Trophoblast cell (in vitro differentiated cells and primary cell): ENCODE results near the gene NRXN3.

ENCODE experiments used
- DNase-seq, 2 donors: peaks; one replicate each; pipeline ENCODE4 v3.0.0-alpha.2; 2016
- H2AFZ ChIP-seq: 2 replicates; pipeline ENCODE4 v1.6.1; 2013; ENCODE audit warnings: low read length, moderate library complexity, mild to moderate bottlenecking; ENCODE audit not compliant: insufficient read depth, poor library complexity
- H2AK5ac ChIP-seq: 2 replicates; pipeline ENCODE4 v1.6.1; 2013; ENCODE audit warnings: mild to moderate bottlenecking, low read length
- H2BK120ac ChIP-seq: 2 replicates; pipeline ENCODE4 v1.6.1; 2013; ENCODE audit warnings: low read length, mild to moderate bottlenecking, moderate library complexity; ENCODE audit not compliant: insufficient read depth, poor library complexity
- H2BK12ac ChIP-seq: 2 replicates; pipeline ENCODE4 v1.6.1; 2013; ENCODE audit warnings: mild to moderate bottlenecking, low read length, moderate library complexity
- H2BK5ac ChIP-seq: 2 replicates; pipeline ENCODE4 v1.6.1; 2013; ENCODE audit warnings: low read length, low read depth, moderate library complexity, mild to moderate bottlenecking; ENCODE audit not compliant: poor library complexity
- H3K14ac ChIP-seq: 2 replicates; pipeline ENCODE4 v1.6.1; 2013; ENCODE audit warnings: mild to moderate bottlenecking, low read length
- H3K18ac ChIP-seq: 2 replicates; pipeline ENCODE4 v1.6.1; 2013; ENCODE audit warnings: mild to moderate bottlenecking, low read length
- H3K23ac ChIP-seq: 2 replicates; pipeline ENCODE4 v1.6.1; 2013; ENCODE audit warnings: low read length
- H3K27ac ChIP-seq: 2 replicates; pipeline ENCODE4 v1.5.1; 2013; ENCODE audit warnings: low read depth, mild to moderate bottlenecking, inconsistent platforms, low read length, moderate library complexity
- H3K27me3 ChIP-seq: 2 replicates; pipeline ENCODE4 v1.6.1; 2013; ENCODE audit warnings: inconsistent platforms, mild to moderate bottlenecking, low read length, moderate library complexity; ENCODE audit not compliant: insufficient read depth
- H3K36me3 ChIP-seq, 2 experiments: 1 replicate in 1 of 2; 2 replicates in 1 of 2; pipeline ENCODE4 v1.6.1; 2013; ENCODE audit warnings: low read length in 2 of 2, mild to moderate bottlenecking in 2 of 2, moderate library complexity in 1 of 2; ENCODE audit not compliant: insufficient read depth in 2 of 2, control insufficient read depth in 1 of 2
- H3K4ac ChIP-seq: 2 replicates; pipeline ENCODE4 v1.6.1; 2013; ENCODE audit warnings: low read depth, mild to moderate bottlenecking, low read length, moderate library complexity
- H3K4me1 ChIP-seq, 2 experiments: 1 replicate in 1 of 2; 2 replicates in 1 of 2; pipeline ENCODE4 v1.6.1; 2013; ENCODE audit warnings: low read length in 2 of 2, mild to moderate bottlenecking in 2 of 2, moderate library complexity in 1 of 2; ENCODE audit not compliant: insufficient read depth in 2 of 2, control insufficient read depth in 1 of 2
- H3K4me2 ChIP-seq: 2 replicates; pipeline ENCODE4 v1.6.1; 2013; ENCODE audit warnings: inconsistent platforms, mild to moderate bottlenecking, low read length, moderate library complexity
- H3K4me3 ChIP-seq: 2 replicates; pipeline ENCODE4 v1.5.1; 2013; ENCODE audit warnings: mild to moderate bottlenecking, low read depth, low read length, inconsistent platforms
- H3K79me1 ChIP-seq: one replicate; pipeline ENCODE4 v1.6.1; 2013; ENCODE audit warnings: low read length
- H3K79me2 ChIP-seq: 2 replicates; pipeline ENCODE4 v1.6.1; 2013; ENCODE audit warnings: low read length, mild to moderate bottlenecking; ENCODE audit not compliant: control insufficient read depth, insufficient read depth, poor library complexity
- H3K9ac ChIP-seq: 2 replicates; pipeline ENCODE4 v1.6.1; 2013; ENCODE audit warnings: mild to moderate bottlenecking, low read length
- H3K9me3 ChIP-seq: 2 replicates; pipeline ENCODE4 v1.6.1; 2013; ENCODE audit warnings: low read depth, mild to moderate bottlenecking, control low read depth, inconsistent platforms, low read length; ENCODE audit not compliant: insufficient read depth
- H4K12ac ChIP-seq: 2 replicates; pipeline ENCODE4 v1.6.1; 2013; ENCODE audit warnings: low read depth, mild to moderate bottlenecking, low read length, moderate library complexity
- H4K8ac ChIP-seq: 2 replicates; pipeline ENCODE4 v1.6.1; 2013; ENCODE audit warnings: low read depth, mild to moderate bottlenecking, low read length, moderate library complexity
- H4K91ac ChIP-seq: one replicate; pipeline ENCODE4 v1.6.1; 2013; ENCODE audit warnings: low read depth, mild to moderate bottlenecking, low read length, moderate library complexity
- WGBS: extraction: QIAGEN DNeasy Blood & Tissue Kit; methylation state at CpG from one replicate; pipeline ENCODE4 v1.1.7; 2013; ENCODE audit warnings: missing lambda C conversion rate; ENCODE audit not compliant: insufficient read length, insufficient coverage; ENCODE audit errors: extremely low coverage; 5-methylcytosine and 5-hydroxymethylcytosine counted together

NRXN3 gene

DNA sequence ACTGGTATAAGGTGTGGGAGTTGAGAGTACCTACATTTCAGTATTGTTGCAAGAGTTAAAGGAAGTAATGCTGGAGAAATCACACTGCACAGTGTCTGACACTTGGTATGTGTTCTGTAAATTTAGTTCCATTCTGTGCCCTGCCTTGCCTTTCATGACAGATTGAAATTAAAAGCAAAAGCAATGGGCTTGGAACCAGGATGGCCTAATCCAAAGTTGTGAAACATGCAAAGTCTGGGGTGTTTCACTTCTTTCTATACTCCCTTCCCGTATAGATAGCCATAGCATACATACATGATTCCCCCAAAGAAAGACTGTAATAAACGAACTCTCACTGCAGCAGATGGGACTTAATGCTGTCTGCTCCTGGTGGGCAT, 281.1 kb downstream of the NRXN3 start:
- DNase-seq: no peak
- Histone ChIP-seq H2BK5ac (no peak overlapping the region), H2BK120ac (no peak overlapping the region), H4K12ac (no peak overlapping the region), H3K4ac (no peak overlapping the region), H3K27ac (no peak overlapping the region), H2AFZ (no peak overlapping the region), H3K4me2 (no peak overlapping the region), H3K27me3 (no peaks in the 10 kb centered on the region), H3K18ac (no peak overlapping the region), H3K79me1 (no peaks in the 10 kb centered on the region), H4K91ac (no peak overlapping the region), H3K9me3 (no peaks in the 10 kb centered on the region), H3K36me3 (no peaks in the 10 kb centered on the region), H2BK12ac (no peak overlapping the region), H3K4me3 (no peak overlapping the region), H3K79me2 (no peaks in the 10 kb centered on the region), H3K9ac (no peak overlapping the region), H3K14ac (no peak overlapping the region), H3K4me1 (no peaks in the 10 kb centered on the region), H3K23ac (no peak overlapping the region), H2AK5ac (no peak overlapping the region), H4K8ac (no peak overlapping the region)
- WGBS: no CpG with 5 or more reads among the region's 2 CpGs

DNA sequence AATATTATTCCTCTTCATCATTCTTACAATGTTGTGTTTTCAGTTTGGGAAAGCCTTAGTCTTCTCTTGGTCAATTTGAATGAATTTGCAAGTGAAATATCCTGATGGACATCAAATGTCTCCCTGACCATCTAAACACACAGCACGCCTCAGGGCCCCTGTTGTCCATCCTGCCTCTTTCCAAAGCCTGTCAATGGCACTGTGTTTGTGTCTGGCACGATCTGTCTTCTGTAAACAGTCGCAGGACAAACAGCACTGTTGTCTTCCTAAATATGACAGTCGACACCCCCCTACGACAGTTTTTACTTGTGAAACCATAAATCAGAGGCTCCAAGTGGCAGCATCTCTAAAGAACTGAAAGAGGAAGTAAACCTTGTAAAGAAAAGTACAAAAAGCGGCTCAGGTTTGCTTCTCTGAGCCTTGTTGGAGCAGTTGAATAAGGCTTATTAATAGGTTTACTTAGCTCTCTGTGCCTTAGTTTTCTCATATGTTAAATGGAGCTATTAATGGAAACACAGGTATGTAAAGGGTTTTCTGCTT, 285.8 kb downstream of the NRXN3 start:
- Histone ChIP-seq H2BK12ac (no peak overlapping the region), H3K4me3 (no peak overlapping the region), H4K91ac (no peak overlapping the region), H3K27me3 (no peaks in the 10 kb centered on the region), H3K18ac (no peak overlapping the region), H4K12ac (no peak overlapping the region), H3K36me3 (no peaks in the 10 kb centered on the region), H4K8ac (no peak overlapping the region), H2AK5ac (no peak overlapping the region), H3K79me1 (no peaks in the 10 kb centered on the region), H3K27ac (no peak overlapping the region), H3K9me3 (no peaks in the 10 kb centered on the region), H2BK5ac (no peak overlapping the region), H3K9ac (no peak overlapping the region), H3K4me2 (no peak overlapping the region), H3K4ac (no peak overlapping the region), H2AFZ (no peak overlapping the region), H2BK120ac (no peak overlapping the region), H3K4me1 (no peaks in the 10 kb centered on the region), H3K79me2 (no peaks in the 10 kb centered on the region), H3K14ac (no peak overlapping the region), H3K23ac (no peak overlapping the region)
- no CpG with 5 or more reads among the region's 6 CpGs for WGBS
- DNase-seq: no peak

DNA sequence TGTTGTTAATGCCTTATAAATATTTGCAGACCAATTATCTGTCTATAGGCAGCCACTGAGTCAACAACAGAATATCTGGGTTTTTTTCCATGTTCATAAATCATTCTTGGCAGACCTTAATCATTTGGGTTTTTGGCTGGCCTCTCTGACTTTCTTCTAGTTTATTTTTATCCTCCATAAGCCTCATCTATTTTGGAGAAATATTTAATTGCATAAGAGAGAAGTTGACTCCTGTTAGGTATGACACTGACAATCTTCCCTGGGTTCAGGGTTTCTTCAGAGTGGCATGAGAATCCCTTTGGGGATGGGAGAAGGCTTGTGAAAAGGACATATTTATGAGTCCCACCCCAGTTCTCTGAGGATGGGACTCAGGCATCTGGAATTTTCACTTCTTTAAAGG, 299.8 kb downstream of the NRXN3 start:
- Histone ChIP-seq H3K36me3 (no peaks in the 10 kb centered on the region), H2AK5ac (no peak overlapping the region), H3K4me2 (no peak overlapping the region), H4K8ac (no peak overlapping the region), H3K9me3 (no peaks in the 10 kb centered on the region), H4K12ac (no peak overlapping the region), H3K27ac (no peak overlapping the region), H3K23ac (no peak overlapping the region), H3K79me1 (no peaks in the 10 kb centered on the region), H4K91ac (no peak overlapping the region), H3K4me3 (no peak overlapping the region), H3K4ac (no peak overlapping the region), H3K79me2 (no peaks in the 10 kb centered on the region), H3K4me1 (no peaks in the 10 kb centered on the region), H2BK12ac (no peak overlapping the region), H2AFZ (no peak overlapping the region), H3K18ac (no peak overlapping the region), H2BK120ac (no peak overlapping the region), H3K9ac (no peak overlapping the region), H3K14ac (no peak overlapping the region), H3K27me3 (no peaks in the 10 kb centered on the region), H2BK5ac (no peak overlapping the region)
- DNase-seq: no peak

DNA sequence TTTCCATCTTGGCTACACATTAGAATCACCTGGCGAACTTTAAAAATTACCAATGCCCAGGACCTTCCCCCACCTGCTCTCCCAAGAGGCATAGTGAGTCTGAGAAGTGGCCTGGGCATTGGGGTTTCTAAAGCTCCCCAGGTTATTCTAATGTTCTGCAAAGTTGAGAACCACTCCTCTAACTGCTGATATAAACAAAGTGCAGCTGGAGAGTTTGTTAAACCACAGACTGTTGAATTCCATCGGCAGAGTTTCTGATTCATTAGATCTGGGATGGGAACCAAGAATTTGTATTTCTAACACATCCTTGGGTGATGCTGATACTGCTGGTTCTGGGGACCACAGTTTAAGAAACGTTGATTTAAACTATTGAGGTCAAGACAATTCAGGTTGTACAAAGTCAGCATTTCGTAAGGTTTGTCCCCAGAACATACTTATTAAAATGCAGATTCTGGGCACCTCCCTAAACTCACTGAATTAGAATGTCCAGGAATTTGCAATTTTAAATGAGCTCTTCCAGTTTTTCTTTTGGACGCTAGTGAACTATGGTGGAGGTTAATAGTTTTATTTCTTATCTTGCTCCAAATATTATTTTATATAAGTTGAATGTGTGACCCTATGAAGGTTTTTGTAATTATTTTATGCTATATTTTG, 309.1 kb downstream of the NRXN3 start:
- Histone ChIP-seq H3K14ac (no peak overlapping the region), H3K23ac (no peak overlapping the region), H3K79me2 (no peaks in the 10 kb centered on the region), H2AK5ac (no peak overlapping the region), H3K4me2 (no peak overlapping the region), H4K8ac (no peak overlapping the region), H3K4me1 (no peaks in the 10 kb centered on the region), H3K9me3 (no peaks in the 10 kb centered on the region), H3K36me3 (no peaks in the 10 kb centered on the region), H3K9ac (no peak overlapping the region), H3K4ac (no peak overlapping the region), H3K4me3 (no peak overlapping the region), H2BK120ac (no peak overlapping the region), H3K27ac (no peak overlapping the region), H2AFZ (no peak overlapping the region), H3K18ac (no peak overlapping the region), H2BK12ac (no peak overlapping the region), H3K79me1 (no peaks in the 10 kb centered on the region), H2BK5ac (no peak overlapping the region), H4K91ac (no peak overlapping the region), H4K12ac (no peak overlapping the region), H3K27me3 (no peaks in the 10 kb centered on the region)
- WGBS: no CpG with 5 or more reads among the region's 5 CpGs
- DNase-seq: no peak
